SU-DHL-6 (cell line): Measurements from ENCODE around the gene CCL26.
"Not testable (repeated sequence)": the region's sequence is repeated elsewhere in the genome, so short reads cannot be mapped to it uniquely, and the experiment has no call there.

Source experiments
- H2AFZ ChIP-seq: fragments of 200-600 bp; sonication (generic); 2 replicates; pipeline ENCODE4 v1.6.1; 2014; ENCODE audit warnings: low read depth, mild to moderate bottlenecking, moderate library complexity, mixed read lengths, antibody characterized with exemption, low read length; ENCODE audit not compliant: severe bottlenecking
- H3F3A ChIP-seq: fragments of 200-600 bp; shearing (Covaris generic); 2 replicates; pipeline ENCODE4 v1.6.0; 2016; ENCODE audit warnings: antibody characterized with exemption, mild to moderate bottlenecking; ENCODE audit not compliant: insufficient read depth
- H3K27ac ChIP-seq: fragments of 200-600 bp; sonication (generic); 2 replicates; pipeline ENCODE4 v1.5.1; 2016; ENCODE audit warnings: low read depth, mild to moderate bottlenecking, low read length, moderate library complexity, mixed read lengths
- H3K27me3 ChIP-seq: fragments of 200-600 bp; sonication (generic), shearing (Covaris generic); 2 replicates; pipeline ENCODE4 v1.6.0; 2014; ENCODE audit warnings: mild to moderate bottlenecking, low read length
- H3K36me3 ChIP-seq: fragments of 200-600 bp; sonication (generic); 2 replicates; pipeline ENCODE4 v1.6.1; 2014; ENCODE audit warnings: mild to moderate bottlenecking, low read length, mixed read lengths
- H3K4me2 ChIP-seq: fragments of 300-600, 200-600 bp; shearing (Covaris generic), sonication (generic); 2 replicates; pipeline ENCODE4 v1.6.0; 2014; ENCODE audit warnings: low read length, low read depth, mild to moderate bottlenecking; ENCODE audit not compliant: poor library complexity, severe bottlenecking
- H3K4me3 ChIP-seq: fragments of 200-600 bp; sonication (generic); 2 replicates; pipeline ENCODE4 v1.5.1; 2014; ENCODE audit warnings: antibody characterized with exemption, low read length, mild to moderate bottlenecking, mixed read lengths; ENCODE audit not compliant: insufficient read depth, poor library complexity, severe bottlenecking
- H3K79me2 ChIP-seq: fragments of 200-600 bp; sonication (generic); 2 replicates; pipeline ENCODE4 v1.6.1; 2014; ENCODE audit warnings: mild to moderate bottlenecking, low read length, moderate library complexity; ENCODE audit not compliant: insufficient read depth
- H3K9ac ChIP-seq: fragments of 200-600 bp; sonication (generic); 2 replicates; pipeline ENCODE4 v1.7.0; 2014; ENCODE audit warnings: mild to moderate bottlenecking, low read length
- H3K9me2 ChIP-seq: fragments of 200-600 bp; sonication (generic); replicated peaks from 2 replicates; pipeline ENCODE4 v1.6.1; 2014; ENCODE audit warnings: low read length; ENCODE audit not compliant: insufficient read depth
- H3K9me3 ChIP-seq: fragments of 200-600 bp; sonication (generic); 2 replicates; pipeline ENCODE4 v1.6.1; 2014; ENCODE audit warnings: low read length, mixed read lengths; ENCODE audit not compliant: insufficient read depth
- H4K20me1 ChIP-seq: fragments of 200-600 bp; sonication (generic); 2 replicates; pipeline ENCODE4 v1.6.1; 2014; ENCODE audit warnings: low read depth, mild to moderate bottlenecking, antibody characterized with exemption, low read length, moderate library complexity, mixed read lengths
- CTCF ChIP-seq: fragments of 200-600 bp; sonication (generic); IDR thresholded peaks from one replicate; pipeline ENCODE4 v1.5.1; 2017; ENCODE audit warnings: antibody characterized with exemption, mild to moderate bottlenecking, low read length, moderate library complexity; ENCODE audit not compliant: insufficient read depth, poor library complexity, severe bottlenecking
- EZH2phosphoT487 ChIP-seq: fragments of 200-600 bp; sonication (generic), shearing (Covaris generic); conservative IDR thresholded peaks from 2 replicates; pipeline ENCODE4 v1.6.1; 2018; ENCODE audit warnings: mild to moderate bottlenecking, antibody characterized with exemption, low read length, moderate library complexity, mixed read lengths

Gene CCL26

GRCh38 chr7:75795831-75796285 is 23.8 kb upstream of the CCL26 start:
- Histone ChIP-seq H4K20me1 (no peaks in the 10 kb centered on the region), H3K27me3 (no peaks in the 10 kb centered on the region), H3K27ac (no peak overlapping the region), H3K36me3 (no peaks in the 10 kb centered on the region), H3F3A (no peaks in the 10 kb centered on the region), H3K4me3 (no peak overlapping the region), H3K9me3 (no peaks in the 10 kb centered on the region), H2AFZ (no peak overlapping the region), H3K4me2 (no peak overlapping the region), H3K9me2 (no peaks in the 10 kb centered on the region), H3K9ac (no peak overlapping the region), H3K79me2 (no peaks in the 10 kb centered on the region)
- TF ChIP-seq CTCF (no peak), EZH2phosphoT487 (no peak)

GRCh38 chr7:75793676-75794075 is 21.7 kb upstream of the CCL26 start:
- TF ChIP-seq EZH2phosphoT487 (no peak), CTCF (no peak)

GRCh38 chr7:75792567-75792966 is 20.6 kb upstream of the CCL26 start:
- H3K9me2 ChIP-seq, H3K9ac ChIP-seq, H3K4me2 ChIP-seq, H3K4me3 ChIP-seq, H3F3A ChIP-seq, H4K20me1 ChIP-seq, H3K27ac ChIP-seq, H3K79me2 ChIP-seq, H2AFZ ChIP-seq, H3K36me3 ChIP-seq, H3K9me3 ChIP-seq, H3K27me3 ChIP-seq: not testable (repeated sequence)

More at GRCh38 chr7:75793676-75794075, 21.7 kb upstream of the CCL26 start:
- H3K4me3 ChIP-seq: no peak overlapping the region
- no peak overlapping the region for H3K9ac ChIP-seq
- no peaks in the 10 kb centered on the region for H3K27me3 ChIP-seq
- H3F3A ChIP-seq: no peaks in the 10 kb centered on the region
- no peaks in the 10 kb centered on the region for H3K9me3 ChIP-seq
- no peaks in the 10 kb centered on the region for H4K20me1 ChIP-seq
- no peaks in the 10 kb centered on the region for H3K79me2 ChIP-seq
- no peaks in the 10 kb centered on the region for H3K36me3 ChIP-seq
- H2AFZ ChIP-seq: no peak overlapping the region
- no peak overlapping the region for H3K27ac ChIP-seq
- H3K9me2 ChIP-seq: no peaks in the 10 kb centered on the region
- no peak overlapping the region for H3K4me2 ChIP-seq

- Histone ChIP-seq H3K9me3 (no peaks in the 10 kb centered on the region), H3F3A (no peaks in the 10 kb centered on the region), H4K20me1 (no peaks in the 10 kb centered on the region), H3K4me3 (no peak overlapping the region), H2AFZ (no peak overlapping the region), H3K4me2 (no peak overlapping the region), H3K79me2 (no peaks in the 10 kb centered on the region), H3K27me3 (no peaks in the 10 kb centered on the region), H3K36me3 (no peaks in the 10 kb centered on the region), H3K9me2 (no peaks in the 10 kb centered on the region), H3K9ac (no peak overlapping the region), H3K27ac (no peak overlapping the region)
- TF ChIP-seq CTCF (no peak), EZH2phosphoT487 (no peak)
Measured at GRCh38 chr7:75789361-75789924, 17.4 kb upstream of the CCL26 start.

GRCh38 chr7:75788154-75788847 is 16.3 kb upstream of the CCL26 start:
- H4K20me1 ChIP-seq, H3K9me3 ChIP-seq, H3K27me3 ChIP-seq, H3K9me2 ChIP-seq, H3K27ac ChIP-seq, H3K79me2 ChIP-seq, H2AFZ ChIP-seq, H3K36me3 ChIP-seq, H3K9ac ChIP-seq, H3K4me2 ChIP-seq, H3F3A ChIP-seq, H3K4me3 ChIP-seq: not testable (repeated sequence)
